ENCODE measurements around the gene ABTB1.

- TF ChIP-seq CTCF (IDR thresholded peaks at IDR 0.05) (no peak), POLR2A (IDR thresholded peaks at IDR 0.05) (no peak)
Measured at GRCh38 chr3:127697551-127698240, 24.9 kb downstream of the ABTB1 start.

All from right lobe of liver (tissue), 4 donors.